Hypothalamus (tissue), 51 donors: ENCODE data around the gene FAM83B.
"Not testable (repeated sequence)": the region's sequence is repeated elsewhere in the genome, so short reads cannot be mapped to it uniquely, and the experiment has no call there.

Experiments used
- DNase-seq, 51 donors: peaks; one replicate each; lab custom pipeline; 2025; lab: John Stamatoyannopoulos, UW

The FAM83B gene

GRCh38 chr6:54856129-54856528 is 9.6 kb downstream of the FAM83B start:
- no peak for DNase-seq

GRCh38 chr6:54860132-54860531 is 13.6 kb downstream of the FAM83B start:
- DNase-seq: no peak

DNA sequence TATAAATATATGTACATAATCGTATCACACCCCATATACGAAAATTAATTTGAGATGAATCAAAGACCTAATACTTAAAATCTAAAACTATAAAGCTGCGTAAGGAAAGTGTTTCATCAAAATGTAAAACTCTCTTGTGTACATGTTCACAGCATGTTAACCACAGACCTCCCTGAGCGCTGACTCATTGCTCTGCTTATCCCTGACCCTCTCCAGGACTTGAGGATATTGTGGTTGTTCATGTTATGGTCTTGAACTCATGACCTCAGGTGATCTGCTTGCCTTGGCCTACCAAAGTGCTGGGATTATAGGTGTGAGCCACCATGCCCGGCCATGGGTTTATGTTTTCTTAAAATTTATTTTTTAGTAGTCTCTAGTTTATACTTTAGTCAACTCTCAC is 14.2 kb downstream of the FAM83B start:
- no peak for DNase-seq

DNA sequence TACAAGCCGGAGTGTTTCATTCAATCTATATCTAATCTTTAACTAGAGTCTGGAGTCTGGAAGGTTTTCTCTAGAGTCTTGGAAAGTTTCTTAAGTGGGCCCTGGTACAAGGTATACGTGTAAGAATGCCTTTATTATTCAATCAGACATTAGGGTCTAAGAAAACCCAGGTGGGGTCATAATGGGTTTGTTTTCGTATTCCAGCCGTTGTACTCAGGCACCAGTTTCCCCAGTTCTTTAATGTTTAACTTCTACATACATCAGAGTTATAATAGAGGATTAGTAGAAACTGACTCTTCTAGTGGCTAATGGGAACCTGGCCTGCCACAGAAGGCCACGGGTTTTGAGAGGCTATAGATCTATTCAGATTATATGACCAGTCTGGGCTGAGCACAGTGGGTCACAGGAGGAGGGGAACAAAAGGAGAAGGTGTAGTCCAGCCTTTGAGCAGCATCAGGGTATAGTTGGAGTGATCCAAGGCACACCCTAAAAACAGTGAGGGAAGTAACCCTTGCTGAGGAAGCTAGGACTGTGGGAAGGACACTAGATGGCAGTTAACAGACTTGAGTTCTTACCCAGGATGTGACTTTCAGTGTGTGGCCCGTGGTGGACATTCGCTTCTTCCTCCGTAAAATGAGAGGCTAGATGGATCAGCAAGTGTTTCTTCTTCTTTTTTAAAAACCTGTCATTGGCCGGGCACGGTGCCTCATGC is 15.5 kb downstream of the FAM83B start:
- DNase-seq: no peak

GRCh38 chr6:54864272-54864671 is 17.7 kb downstream of the FAM83B start:
- no peak for DNase-seq

DNA sequence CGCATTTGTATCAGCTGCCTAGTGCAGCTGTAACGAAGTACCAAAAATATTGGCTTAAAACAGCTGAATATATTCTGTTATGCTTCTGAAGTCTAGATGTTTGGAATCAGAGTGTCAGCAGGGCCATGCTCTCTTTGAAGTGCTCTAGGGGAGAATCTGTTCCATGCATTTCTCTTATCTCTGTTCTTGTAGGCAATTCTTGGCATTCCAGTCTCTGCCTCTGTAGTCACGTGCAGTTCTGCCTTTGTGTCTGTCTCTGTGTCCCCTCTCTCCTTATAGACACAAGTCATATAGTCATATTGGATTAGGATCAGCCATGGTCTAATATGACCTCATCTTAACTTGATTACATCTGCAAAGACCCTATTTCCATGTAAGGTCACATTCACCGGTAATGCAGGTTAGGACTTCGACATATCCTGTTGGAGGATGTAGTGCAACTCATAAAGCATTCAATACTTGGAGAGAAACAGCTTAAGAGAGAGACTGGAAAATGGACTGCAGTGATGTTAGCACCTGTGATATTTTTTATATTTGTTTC is 18.6 kb downstream of the FAM83B start:
- no peak for DNase-seq

GRCh38 chr6:54868556-54868955 is 22.0 kb downstream of the FAM83B start:
- no peak for DNase-seq

DNA sequence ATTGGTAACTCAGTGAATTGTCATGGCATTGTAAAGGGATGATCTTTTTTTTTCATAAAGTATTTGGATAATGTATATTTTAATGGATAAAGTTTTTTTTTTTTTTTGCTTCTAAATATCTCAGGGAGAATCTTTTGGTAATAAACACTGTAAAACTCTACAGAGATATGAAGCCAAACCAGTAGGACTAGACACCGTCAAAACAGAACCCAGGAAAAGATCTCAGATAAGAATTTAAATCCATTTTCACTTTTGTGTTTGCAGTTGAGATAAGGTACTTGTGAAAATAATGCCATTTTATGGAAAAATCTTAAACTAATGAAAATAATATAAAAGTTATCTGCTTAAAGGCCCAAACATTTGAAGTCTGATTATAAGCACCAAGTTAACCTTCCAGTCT is 27.0 kb downstream of the FAM83B start:
- DNase-seq: no peak

DNA sequence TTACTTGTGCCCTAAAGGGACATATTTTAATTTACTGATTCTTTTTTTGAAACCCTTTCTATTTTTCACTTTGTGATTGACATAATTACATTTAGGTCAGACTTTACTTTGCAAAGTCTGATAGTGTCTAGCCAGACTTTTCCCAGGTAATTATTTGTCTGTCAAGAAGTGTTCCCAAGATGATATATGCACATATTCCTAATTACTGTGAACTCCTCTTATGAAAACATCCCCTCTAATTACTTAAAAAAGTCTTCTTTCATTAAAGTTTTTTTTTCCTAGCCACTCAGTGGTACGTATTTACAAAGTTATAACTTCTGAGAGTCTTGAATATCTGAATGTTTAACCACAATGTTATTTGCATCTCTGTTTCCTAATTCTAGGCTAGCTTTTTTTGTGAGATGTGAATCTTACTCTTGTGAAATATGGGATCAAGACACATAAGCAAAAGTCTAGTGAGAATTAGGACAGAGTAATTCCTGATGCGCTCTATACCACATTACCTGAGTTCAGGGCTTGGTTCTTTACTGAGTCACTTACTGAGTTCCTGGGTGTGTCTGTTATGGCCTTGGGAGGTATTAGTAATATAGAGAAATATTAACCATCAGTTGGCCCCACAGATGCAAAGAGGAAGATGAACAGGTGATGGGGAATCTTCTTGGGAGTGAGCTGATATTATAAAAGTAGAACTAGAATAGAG is 27.9 kb downstream of the FAM83B start:
- no peak for DNase-seq

GRCh38 chr6:54875539-54875938 is 29.0 kb downstream of the FAM83B start:
- DNase-seq: no peak

DNA sequence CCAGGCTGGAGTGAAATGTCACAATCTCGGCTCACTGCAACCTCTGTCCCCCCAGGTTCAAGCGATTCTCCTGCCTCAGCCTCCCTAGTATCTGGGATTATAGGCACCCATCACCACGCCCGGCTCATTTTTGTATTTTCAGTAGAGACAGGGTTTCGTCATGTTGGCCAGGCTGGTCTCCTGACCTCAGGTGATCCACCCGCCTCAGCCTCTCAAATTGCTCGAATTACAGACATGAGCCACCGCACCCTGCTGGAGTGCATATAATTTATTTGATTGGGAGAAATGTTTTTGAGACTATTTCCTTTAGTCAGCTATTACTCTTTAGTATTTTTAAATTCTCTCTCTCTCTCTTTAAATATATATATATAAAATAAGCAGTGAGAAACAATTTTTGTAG is 29.8 kb downstream of the FAM83B start:
- no peak for DNase-seq

DNA sequence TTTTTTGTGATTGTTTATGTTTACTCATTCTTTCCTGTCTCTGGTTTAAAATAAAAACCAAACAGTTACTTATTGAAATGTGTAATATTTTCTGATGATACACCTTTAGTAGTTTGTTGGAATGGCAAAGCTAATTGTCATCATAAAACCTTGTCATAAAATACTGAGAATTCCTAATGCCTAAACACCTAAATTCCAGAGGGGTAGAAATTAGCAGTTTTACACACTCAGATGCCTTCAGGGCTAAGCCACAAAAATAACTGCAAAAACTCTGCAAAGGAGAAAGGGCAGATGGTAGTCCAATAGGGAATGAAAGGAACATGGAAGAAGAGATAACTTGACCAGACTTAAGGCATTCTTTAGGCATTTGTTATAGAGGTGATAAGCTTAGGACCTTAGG is 30.3 kb downstream of the FAM83B start:
- no peak for DNase-seq

GRCh38 chr6:54877713-54878317 is 31.2 kb downstream of the FAM83B start:
- no peak for DNase-seq

DNA sequence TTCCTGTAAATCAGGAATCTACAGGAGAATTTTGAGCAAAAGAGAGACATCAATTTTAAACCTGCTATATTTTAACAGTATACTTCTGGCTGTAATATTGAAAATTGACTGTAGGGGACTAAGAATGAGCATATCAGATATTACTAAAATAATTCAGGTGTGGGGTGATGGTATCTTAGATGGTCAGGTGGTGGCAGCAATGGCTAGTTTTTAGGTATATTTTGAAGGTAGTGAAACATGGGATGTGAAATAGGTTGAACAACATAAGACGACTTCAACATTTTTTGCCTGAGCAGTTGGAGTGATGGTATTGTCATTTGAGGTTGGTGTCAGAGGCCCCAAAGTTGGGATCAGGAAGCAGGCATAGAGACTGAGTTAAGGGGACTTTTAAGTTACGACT is 32.1 kb downstream of the FAM83B start:
- no peak for DNase-seq

- DNase-seq: no peak
Measured at GRCh38 chr6:54879188-54879985, 32.8 kb downstream of the FAM83B start.

- no peak for DNase-seq
Measured at GRCh38 chr6:54881067-54881730, 34.6 kb downstream of the FAM83B start.

DNA sequence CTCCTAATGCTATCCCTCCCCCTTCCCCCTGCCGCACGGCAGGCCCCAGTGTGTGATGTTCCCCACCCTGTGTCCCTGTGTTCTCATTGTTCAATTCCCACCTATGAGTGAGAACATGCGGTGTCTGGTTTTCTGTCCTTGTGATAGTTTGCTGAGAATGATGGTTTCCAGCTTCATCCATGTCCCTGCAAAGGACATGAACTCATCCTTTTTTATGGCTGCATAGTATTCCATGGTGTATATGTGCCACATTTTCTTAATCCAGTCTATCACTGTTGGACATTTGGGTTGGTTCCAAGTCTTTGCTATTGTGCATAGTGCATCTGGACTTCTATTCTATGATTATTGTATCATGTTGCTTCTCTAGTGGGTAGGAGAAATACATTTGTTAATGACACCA is 35.3 kb downstream of the FAM83B start:
- not testable (repeated sequence) for DNase-seq

DNA sequence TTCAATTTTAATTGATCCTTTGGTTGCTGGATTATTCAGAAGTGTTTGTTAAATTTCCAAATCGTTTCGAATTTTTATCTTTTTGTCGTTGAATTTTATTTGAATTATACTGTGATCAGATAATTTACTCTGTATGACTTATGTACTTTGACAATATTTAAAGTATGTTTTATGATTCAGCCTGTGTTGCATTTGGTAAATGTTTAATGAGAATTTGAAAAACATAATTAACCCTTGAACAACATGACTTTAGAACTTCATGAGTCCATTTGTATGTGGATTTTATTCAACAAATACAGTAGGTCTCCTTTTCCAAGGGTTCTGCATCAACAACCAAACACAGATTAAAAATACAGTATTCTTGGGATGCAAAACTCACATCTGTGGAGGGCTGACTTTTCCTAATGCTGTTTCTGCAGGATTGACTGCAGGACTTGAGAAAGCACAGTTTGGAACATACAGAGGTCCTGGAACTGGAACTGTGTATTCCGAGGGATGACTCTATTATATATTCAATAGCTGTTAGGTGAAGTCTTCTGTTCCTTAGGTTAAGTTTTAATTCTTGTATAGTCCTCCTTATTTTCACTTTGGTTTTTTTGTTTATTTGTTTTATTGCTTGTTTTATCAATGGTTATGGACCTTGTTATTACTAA is 40.5 kb downstream of the FAM83B start:
- DNase-seq: no peak

DNA sequence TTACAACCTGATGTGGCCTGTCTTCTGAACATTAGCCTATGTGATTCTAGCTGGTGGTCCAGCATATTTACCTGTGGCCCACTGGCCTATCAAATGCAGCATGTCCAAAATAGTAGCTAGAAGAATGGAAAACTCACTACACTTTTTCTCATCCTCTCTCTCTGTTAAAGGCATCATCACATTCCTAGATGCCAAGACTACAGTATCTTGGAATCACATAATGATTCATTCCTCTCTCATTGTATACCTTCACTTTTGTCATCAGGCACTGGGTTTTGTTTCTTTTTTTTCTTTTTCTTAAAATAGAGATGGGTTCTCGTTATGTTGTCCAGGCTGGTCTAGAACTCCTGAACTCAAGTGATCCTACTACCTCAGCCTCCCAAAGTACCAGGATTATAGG is 45.0 kb downstream of the FAM83B start:
- no peak for DNase-seq

- DNase-seq: no peak
Measured at GRCh38 chr6:54892831-54893230, 46.3 kb downstream of the FAM83B start.
